GM04504 (cell line): ENCODE data around the gene PRR7.
A peak's percentile ranks its signal among the peaks of the same experiment; 100 is the strongest.
"Not testable (repeated sequence)": the region's sequence is repeated elsewhere in the genome, so short reads cannot be mapped to it uniquely, and the experiment has no call there.

Source experiments
- DNase-seq: peaks from one replicate; pipeline ENCODE4 v3.0.0-alpha.2; 2012; ENCODE audit warnings: low read depth

The PRR7 gene

DNA sequence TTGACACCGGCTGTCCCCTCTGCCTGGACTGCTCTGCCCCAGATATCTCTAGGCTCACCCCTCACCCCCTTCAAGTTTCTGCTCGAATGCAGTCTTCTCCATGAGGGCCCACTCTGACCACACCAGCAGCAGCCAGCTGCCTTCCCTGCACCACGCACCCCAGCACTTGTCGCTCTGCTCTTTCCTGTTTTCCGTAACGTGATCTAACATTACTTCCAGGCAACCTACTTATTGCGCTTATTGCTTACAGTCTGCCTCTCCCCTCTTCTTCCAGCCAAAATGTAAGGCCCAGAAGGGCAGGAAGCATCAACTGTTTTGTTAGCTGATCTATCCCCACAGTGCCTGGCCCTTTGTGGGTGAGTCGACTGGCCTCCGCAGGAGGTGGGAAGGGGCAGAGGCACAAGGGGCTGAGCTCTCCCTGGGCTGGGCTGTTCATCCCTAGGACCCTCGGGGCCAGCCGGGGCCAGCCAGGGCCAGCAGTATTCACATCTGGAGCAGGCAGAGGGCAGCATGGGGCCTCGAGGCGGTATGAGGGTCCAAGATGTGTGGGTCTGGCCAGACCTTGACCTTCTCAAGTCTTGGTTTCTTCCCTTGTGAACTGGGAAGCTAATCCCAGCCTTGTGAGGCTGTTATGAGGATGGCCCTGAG lies 38.4 kb downstream of the PRR7 start:
- DNase-seq, result no peak

- DNase-seq, result not testable (repeated sequence)
These were observed 39.1 kb downstream of the PRR7 start for GRCh38 chr5:177485753-177486152.

- no peak for DNase-seq
These were observed 39.6 kb downstream of the PRR7 start for GRCh38 chr5:177486256-177486655.

GRCh38 chr5:177487144-177487543 lies 40.5 kb downstream of the PRR7 start:
- no peak for DNase-seq

DNA sequence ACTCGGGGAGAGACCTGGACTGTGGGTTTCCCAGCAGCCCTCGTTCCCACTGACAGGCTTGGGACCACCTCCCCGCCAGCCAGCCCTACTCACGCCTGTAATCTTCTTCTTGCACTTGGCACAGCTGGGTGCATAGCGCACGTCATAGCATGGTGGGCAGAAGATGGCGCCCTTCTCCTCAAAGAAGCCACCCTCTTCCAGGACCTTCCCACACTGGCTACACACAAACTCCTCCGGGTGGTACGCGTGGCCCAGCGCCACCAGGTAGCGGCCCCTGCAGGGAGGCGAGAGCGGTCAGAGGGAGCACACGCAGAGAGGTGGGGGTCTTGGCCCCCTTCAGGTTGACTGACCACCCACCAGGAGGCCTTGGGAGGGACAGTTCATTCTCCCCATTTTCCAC lies 41.4 kb downstream of the PRR7 start:
- no peak for DNase-seq

DNA sequence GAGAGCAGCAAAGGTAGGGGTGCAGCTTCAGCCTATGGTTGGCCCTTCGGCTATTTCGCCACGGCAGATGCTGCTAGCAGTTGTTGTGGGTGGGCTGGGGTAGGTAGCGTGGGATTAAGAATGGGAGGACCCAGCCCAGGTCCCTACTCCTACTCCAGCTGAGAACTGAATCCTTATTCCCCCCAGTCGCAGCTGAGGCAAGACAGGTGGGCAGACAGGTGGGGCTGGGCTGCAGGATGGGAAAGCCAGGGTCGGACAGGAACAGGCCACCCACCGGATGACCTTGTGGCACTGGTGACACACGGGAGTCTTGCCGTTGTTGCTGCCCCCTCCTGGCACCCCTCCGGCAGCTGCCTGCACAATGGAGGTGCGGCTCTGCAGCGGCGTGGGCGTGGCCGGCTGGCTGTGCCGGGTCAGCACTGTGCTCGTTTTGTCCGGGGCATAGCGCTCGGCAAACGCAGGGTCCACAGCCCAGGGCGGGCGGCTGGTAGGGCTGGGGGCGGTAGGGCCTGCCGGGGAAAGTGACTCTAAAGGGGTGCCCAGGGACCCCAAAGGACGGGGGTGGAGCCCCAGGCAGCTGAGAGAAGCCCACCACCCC lies 42.6 kb downstream of the PRR7 start:
- no peak for DNase-seq

DNA sequence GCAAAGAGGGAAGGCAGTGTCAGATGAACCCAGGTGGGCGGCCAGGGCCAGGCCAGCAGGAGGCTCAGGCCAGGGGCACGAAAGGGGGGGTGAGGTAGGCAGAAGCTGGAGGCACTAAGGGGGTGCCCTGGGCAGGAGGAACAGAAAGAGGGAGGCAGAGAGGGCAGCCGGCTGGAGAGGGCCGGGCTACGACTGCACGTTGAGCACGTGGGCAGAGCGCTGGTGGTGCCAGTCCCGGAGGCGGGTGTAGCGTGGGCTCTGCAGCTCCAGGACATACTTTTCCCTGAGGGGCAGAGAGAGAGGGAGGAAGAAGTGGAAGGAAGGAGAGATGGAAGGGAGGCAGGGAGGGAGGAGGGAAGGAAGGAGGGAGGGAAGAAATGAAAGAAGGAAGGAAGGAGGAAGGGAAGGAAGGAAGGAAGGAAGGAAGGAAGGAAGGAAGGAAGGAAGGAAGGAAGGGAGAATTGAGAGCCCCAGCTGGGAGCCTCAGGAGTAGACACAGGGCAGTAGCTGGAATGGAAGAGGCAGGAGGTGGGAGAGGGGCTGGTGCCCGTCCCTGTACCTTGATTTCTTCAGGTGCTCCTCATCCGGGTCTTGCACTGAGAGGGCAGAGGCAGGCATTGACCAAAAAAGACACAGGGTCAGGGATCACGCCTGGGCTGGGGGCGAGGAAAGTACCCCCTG lies 43.8 kb downstream of the PRR7 start:
- DNase-seq, result no peak

GRCh38 chr5:177490992-177491391 lies 44.4 kb downstream of the PRR7 start:
- DNase-seq, result no peak

- DNase-seq, result no peak
These were observed 44.9 kb downstream of the PRR7 start for GRCh38 chr5:177491429-177491945.

GRCh38 chr5:177491983-177492746 lies 45.6 kb downstream of the PRR7 start:
- no peak for DNase-seq

GRCh38 chr5:177492841-177493240 lies 46.2 kb downstream of the PRR7 start:
- no peak for DNase-seq

DNA sequence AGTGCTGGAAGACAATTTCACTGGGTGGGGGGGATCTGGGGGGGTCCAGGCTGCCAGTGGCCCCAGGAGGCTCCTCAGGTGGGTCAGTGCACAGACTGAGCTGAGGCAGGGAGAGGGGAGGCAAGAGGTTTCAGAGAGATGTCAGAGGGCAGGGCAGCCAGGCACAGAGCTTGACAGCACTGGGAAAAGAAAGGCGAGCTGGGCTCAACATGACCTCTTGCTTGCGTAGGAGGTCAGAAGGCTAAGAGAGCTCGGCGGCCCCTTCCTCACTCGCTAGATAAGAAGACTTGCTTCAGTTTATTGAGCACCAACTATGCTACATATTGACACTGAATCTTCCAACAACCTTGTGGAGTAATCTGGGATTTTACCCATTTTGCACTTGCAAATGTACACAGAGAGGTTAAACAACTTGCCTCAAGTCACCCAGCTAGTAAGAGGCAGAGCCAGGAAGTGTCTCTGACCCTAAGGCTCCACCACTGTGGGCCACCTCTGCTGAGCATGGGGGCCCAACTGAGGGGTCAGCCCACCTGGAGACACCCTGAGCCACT lies 47.3 kb downstream of the PRR7 start:
- no peak for DNase-seq

GRCh38 chr5:177494346-177495195 lies 48.0 kb downstream of the PRR7 start:
- DNase-seq, result no peak

DNA sequence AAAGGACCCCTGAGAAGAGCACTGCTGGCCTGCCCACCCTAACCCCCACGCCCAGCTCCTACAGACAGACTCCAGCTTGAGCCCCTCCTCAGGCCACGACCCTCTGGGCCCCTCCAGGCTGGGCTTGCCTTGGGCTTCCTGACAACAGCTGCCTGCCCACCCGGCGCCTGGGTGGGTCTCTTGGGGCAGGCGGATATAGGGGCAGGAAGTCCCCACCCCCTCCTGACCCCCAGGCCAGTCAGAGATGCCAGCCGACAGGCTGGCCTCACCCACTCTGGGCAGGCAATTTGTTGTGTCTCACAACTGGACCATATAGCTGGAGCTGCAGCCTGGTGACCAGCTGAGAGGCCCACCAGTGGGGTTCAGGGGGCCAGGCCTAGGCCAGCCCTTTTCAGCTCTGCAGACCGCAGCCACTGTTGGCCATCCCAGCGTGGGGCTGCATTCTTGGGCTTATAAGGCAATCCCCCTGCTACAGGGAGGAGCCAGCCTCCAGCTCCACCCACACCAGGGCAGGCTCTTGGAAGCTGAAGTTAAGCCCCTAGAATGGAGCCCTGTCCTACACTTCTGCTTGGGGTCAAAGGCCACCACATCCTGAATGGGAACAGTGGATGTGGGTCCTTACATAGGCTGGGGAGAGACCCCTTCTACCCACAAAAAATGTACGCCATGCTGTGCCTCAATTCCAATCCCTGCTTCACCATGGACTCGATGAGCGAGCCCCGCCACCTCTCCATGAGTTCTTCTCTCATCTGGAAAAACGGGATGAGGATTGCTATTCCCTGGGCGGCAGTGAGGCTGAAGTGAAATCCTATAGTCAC lies 48.8 kb downstream of the PRR7 start:
- DNase-seq, result no peak

- DNase-seq, result no peak
These were observed 49.6 kb downstream of the PRR7 start for GRCh38 chr5:177496070-177496726.

GRCh38 chr5:177496727-177497291 lies 50.2 kb downstream of the PRR7 start:
- peak; percentile 73 for DNase-seq

DNA sequence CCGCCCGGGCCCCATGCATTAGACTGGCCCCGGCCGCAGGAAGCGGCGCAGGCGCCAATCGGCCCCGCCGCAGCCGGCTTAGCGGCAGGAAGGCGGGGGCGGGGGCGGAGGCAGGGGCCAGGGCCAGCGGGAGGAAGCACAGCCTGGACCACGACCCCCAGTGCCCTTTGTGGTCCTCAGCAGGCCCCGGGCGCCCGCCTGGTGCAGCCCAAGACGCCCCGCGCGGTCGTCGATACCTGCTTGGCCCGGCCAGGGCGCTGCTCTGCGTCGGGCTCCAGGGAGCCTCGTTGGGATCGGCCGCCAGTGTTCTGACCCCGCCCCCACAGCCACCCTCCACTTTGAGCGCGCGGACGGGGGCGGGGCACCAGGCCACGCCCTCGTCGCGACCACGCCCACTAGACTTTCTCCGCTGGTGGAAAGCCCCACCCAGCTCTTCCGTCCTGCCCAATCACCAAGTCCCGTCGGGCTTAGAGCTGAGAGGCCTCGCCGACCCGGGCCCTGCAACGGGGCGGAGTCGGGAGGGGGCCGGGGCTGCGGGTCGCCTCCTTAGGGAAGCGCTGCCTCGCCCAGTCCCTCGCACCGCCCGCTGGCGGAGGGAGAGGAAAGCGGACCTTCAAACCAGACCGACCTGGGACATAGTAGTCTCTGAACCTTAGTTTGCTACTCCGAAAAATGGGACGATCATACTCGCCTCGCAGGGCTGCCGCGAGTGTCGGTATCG lies 50.8 kb downstream of the PRR7 start, which contains the start of gene PDLIM7:
Gene PDLIM7, minus strand, starts transcription at position 313 of the 721 bp plus-strand sequence. CDS start 1,092 bp downstream, outside the sequence.
- DNase-seq, result peak; percentile 93

DNA sequence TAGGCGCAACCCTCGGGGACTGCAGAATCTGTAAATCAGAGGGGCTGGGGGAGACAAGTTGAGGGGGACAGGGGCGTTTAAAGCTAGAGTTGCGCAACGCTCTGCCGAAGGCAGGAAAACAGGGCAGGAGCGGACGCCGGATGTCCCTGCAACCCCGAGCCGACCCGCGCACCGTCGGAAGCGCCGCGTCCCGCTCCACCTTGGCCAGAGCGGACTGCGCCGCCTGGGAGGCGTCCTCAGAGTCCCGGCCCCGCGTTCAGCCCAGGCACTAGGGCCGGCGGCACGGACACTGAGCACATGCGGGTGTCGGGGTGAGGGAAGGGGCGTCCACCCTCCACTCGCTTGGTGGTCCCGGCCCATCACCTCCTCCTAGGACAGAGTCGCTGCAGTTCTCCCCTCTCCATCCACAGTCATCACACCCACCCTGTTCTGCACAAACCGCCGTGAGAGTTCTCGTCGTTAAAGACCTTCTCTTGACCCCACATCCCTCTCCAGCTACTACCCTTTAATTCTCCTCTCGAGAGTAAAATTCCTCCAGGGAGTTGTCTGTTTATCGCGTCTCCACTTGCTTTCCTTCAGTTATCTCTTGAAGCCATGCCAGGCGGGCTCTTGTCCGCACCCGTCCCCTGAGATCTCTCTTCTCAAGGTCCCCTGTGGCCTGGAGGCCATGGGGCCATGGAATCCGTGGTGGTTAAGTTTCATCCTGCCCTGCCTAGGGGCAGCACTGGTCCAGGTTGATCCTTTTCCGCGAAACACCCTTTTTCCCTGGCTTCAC lies 51.6 kb downstream of the PRR7 start:
- no peak for DNase-seq
